ENCODE results near the gene ALAS1. TPM values are rescaled to one million over a fixed set of nuclear protein-coding genes. Genes with fewer than 3 reads are reported as not detected.

Gene ALAS1
- total and polyA plus RNA-seq, 9 of the 15 experiments (the other 6 are each of a cell fraction or from before 2014, with no cell fraction given): 21.4 to 49.5 (median 34.4) TPM

DNA sequence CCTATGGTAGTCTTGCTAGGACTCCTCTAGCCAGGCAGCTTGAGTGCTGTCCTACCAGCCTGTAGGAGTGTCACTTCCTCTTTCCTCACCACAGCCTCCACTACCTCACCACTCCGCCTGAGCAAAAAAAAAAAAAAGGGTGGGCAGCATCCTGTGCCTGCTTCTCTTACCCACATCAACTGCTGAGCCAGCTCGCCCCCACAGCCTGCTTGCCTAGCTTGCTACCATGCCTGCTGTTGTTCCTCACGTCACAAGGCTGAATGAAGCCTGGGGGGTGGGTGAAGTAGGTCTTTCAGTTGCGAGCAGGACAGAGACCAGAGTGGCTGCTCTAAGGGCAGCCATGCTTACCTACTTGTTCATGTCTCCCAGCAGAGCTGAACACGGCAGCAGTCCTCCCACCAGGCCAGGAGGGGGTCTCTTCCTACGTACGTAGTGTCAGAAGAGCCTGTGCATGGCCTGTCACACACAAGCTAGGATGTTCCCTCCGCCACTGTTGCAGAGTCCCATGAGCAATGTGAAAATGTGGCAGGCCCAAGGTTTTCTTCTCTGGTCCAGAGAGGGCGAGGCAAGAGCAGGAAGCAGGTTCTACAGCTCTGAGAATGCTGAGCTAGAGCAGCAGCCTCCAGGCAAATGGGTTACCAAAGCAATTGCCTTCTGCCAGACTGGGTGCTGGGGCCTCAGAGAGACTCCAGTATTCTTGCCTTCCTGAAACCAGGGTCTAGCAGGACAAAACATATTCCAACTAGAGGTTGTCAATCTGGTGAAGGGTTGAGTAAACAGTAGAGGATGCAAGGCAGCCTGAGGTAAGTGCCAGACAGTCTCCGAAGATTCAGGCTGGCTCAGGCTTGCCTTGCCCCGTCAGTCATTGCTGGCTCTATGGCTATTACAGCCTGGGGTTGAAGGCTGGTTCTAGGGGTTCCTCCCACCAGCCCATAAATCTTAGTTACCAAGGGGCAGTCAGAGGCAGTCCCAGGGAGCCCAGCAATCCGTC is 55.6 kb downstream of the ALAS1 start:
- ChIA-PET CTCF (ENCODE audit: low intra/inter-chr PET ratio) (no interaction called here), POLR2A (interaction anchor here (0.6 to 1.3 kb wide), 5 partner anchors 9 to 258 kb away, joined by 3 to 5 read pairs (median 3); partner anchors contain the start of gene RPL29)
- 87% methylated on average over 11 of the region's 12 CpGs for WGBS (ENCODE audit: insufficient coverage, low coverage, missing lambda C conversion rate)
- intact Hi-C loops (cut with micrococcal nuclease) (no loop called here), in situ Hi-C loops (cut with MboI) (no loop called here)
- DNase-seq (ENCODE audit: extremely low read depth in 1 of 4, low spot score in 3 of 4): no peak
- Histone ChIP-seq H3K4me2 (ENCODE audit: insufficient read depth, low read length) (no peak overlapping the region), H3K4me1 (replicated peaks in 1 of 2; ENCODE audit: control insufficient read depth in 2 of 2, insufficient read depth in 2 of 2, low read length in 2 of 2) (peaks cover 0 to 10% of the 10 kb centered on the region in 2 experiments; a peak in 4 of 5 replicates), H4K20me1 (replicated peaks; ENCODE audit: control insufficient read depth, insufficient read depth, low read length) (0 out of 2 replicates have a peak, but pooled peaks cover 6% of the 10 kb centered on the region), H3K9ac (ENCODE audit: insufficient read depth in 1 of 2, low read depth in 2 of 2, low read length in 2 of 2) (no peak overlapping the region), H3K36me3 (ENCODE audit: control insufficient read depth, insufficient read depth, low read length) (peaks cover 81% of the 10 kb centered on the region), H3K4me3 (no peak overlapping the region), H2AFZ (ENCODE audit: low read depth, low read length) (no peak overlapping the region), H3K79me2 (ENCODE audit: control insufficient read depth, insufficient read depth, low read length) (no peaks in the 10 kb centered on the region; the same call in 2 of the 3 replicates), H3K9me3 (replicated peaks; ENCODE audit: control insufficient read depth, insufficient read depth, low read depth, low read length) (no peaks in the 10 kb centered on the region), H3K9me1 (ENCODE audit: control insufficient read depth, insufficient read depth, low read length) (no peaks in the 10 kb centered on the region), H3K27ac (ENCODE audit: extremely low read depth, low read depth, low read length) (no peak overlapping the region), H3K27me3 (ENCODE audit: control insufficient read depth in 2 of 2, insufficient read depth in 2 of 2, low read length in 2 of 2) (no peaks in the 10 kb centered on the region)
- peak; percentile 64 for ATAC-seq
- no TSS peak for BruUV-seq (replicated peaks)
- FAIRE-seq: no peak
- TF ChIP-seq, protein P1, sequence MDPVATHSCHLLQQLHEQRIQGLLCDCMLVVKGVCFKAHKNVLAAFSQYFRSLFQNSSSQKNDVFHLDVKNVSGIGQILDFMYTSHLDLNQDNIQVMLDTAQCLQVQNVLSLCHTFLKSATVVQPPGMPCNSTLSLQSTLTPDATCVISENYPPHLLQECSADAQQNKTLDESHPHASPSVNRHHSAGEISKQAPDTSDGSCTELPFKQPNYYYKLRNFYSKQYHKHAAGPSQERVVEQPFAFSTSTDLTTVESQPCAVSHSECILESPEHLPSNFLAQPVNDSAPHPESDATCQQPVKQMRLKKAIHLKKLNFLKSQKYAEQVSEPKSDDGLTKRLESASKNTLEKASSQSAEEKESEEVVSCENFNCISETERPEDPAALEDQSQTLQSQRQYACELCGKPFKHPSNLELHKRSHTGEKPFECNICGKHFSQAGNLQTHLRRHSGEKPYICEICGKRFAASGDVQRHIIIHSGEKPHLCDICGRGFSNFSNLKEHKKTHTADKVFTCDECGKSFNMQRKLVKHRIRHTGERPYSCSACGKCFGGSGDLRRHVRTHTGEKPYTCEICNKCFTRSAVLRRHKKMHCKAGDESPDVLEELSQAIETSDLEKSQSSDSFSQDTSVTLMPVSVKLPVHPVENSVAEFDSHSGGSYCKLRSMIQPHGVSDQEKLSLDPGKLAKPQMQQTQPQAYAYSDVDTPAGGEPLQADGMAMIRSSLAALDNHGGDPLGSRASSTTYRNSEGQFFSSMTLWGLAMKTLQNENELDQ (CRISPR knock-in tag; IDR thresholded peaks at IDR 0.05; ENCODE audit: borderline replicate concordance): no peak
- TF ChIP-seq SPI1 (IDR thresholded peaks at IDR 0.05; ENCODE audit: borderline replicate concordance, low read depth, low read length) (peak; percentile 93), POLR2AphosphoS2 (IDR thresholded peaks at IDR 0.05; ENCODE audit: low read length) (peak; percentile 70; the same call in 1 of the 2 replicates), SUPT5H (IDR thresholded peaks at IDR 0.05) (0 out of 2 replicates have a peak, but pooled peaks have one; percentile 32), POLR3G (IDR thresholded peaks at IDR 0.05; ENCODE audit: extremely low read depth, insufficient read length, insufficient replicate concordance) (no peak), CEBPG (CRISPR knock-in tag; IDR thresholded peaks at IDR 0.05) (no peak), CEBPG (tag; conservative IDR thresholded peaks at IDR 0.05 in 1 of 2, IDR thresholded peaks at IDR 0.05 in 1 of 2) (no peak), ZNF232 (CRISPR knock-in tag; IDR thresholded peaks at IDR 0.05) (no peak), SIN3B (IDR thresholded peaks at IDR 0.05; ENCODE audit: low read depth) (no peak), MEIS2 (IDR thresholded peaks at IDR 0.05; ENCODE audit: partially characterized antibody) (peak; percentile 33)
- TF ChIP-seq, protein P2, sequence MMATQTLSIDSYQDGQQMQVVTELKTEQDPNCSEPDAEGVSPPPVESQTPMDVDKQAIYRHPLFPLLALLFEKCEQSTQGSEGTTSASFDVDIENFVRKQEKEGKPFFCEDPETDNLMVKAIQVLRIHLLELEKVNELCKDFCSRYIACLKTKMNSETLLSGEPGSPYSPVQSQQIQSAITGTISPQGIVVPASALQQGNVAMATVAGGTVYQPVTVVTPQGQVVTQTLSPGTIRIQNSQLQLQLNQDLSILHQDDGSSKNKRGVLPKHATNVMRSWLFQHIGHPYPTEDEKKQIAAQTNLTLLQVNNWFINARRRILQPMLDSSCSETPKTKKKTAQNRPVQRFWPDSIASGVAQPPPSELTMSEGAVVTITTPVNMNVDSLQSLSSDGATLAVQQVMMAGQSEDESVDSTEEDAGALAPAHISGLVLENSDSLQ (IDR thresholded peaks at IDR 0.05): peak; percentile 29; the same call in 1 of the 2 replicates

All from K562 (cell line).